Measurements from ENCODE around the gene CERS3.

GRCh38 chr15:100560323-100560722, 31.6 kb upstream of the CERS3 start:
- no peak for TF ChIP-seq EZH2 (IDR thresholded peaks at IDR 0.05; ENCODE audit: insufficient read depth, poor library complexity, severe bottlenecking)
- TF ChIP-seq EZH2phosphoT487 (IDR thresholded peaks at IDR 0.05; ENCODE audit: insufficient read depth, low read depth): no peak
